COLO668 (cell line): ENCODE data around the gene MTMR10.

Experiments
- DNase-seq: peaks from one replicate; lab custom pipeline; 2025; ENCODE audit not compliant: unreplicated experiment; lab: John Stamatoyannopoulos, UW

Gene MTMR10

DNA sequence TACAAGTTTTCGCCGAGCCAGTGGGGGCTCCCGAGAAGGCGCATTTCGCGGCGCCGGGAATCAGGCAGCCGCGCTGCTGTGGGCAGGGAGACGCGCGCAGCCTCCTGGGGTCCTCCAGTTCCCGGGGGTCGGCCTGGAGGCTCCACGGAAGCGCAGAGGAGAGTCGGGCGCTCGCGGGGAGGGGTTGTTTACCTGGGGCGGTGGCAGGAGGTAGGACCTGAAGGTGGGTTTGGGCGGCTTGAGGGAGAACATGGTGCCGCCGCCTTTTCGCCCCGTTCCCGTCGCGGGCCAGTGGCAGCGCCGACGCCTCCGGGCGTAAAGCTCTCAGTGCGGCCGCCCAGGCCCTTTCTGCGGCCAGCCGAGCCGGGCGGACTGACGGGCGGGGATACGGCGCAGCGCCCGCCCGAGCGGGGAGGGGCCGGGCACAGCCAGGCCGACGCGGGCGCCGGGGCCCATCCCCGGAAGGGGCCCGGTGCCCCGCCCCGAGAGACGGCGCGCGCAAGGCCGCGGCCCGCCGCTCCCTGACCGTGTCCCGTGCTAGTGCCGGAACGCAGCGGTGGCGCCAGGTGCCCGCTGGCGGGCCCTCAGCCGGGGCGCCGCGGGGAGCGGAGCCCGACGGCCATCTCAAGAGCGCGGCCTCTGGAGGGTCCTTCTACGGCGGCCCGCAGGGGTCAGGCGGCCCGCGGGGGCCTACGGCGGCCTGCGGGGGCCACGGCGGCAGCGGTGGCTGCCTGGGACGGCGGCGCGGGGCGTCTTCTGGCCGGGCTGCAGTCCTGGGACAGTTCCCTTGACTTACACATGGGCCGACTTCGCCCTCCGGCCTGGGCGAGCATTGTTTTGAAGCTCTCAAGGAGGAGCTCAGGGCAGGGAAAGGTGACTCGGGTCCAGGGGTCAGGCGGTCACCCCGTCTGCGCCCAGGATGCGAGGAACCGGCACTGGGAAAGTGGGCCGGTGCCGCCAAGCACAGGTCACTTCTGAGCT lies at the start of gene MTMR10:
TSS of gene MTMR10 (minus strand) at position 374 of the 981 bp plus-strand sequence. CDS start at position 252, 122 bp downstream.
- DNase-seq, result peak; percentile 89

GRCh38 chr15:31040611-31041010 lies 49.2 kb upstream of the MTMR10 start:
- DNase-seq, result no peak

- no peak for DNase-seq
Observed at GRCh38 chr15:31039961-31040360, 48.5 kb upstream of the MTMR10 start.

- DNase-seq, result no peak
Observed at GRCh38 chr15:31037731-31038477, 46.5 kb upstream of the MTMR10 start.

DNA sequence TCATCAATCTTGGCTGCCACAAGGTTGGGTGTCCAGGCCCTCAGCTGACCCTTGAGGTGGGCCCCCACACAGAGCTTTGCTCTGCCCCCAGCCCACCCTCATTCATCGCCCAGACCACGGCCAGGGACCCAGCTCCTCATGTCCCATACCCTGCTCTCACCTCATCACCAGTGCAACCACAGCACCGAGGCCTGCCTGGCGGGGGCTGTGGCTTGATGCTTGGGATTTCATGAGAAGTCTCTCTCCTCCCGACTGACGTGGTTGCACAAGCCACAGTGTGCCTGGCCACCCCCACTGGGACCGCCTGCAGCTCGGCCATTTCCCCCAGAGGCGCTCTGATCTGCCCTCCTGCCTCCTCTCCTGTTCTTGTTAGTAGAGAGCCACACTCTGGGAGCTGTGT lies 45.4 kb upstream of the MTMR10 start:
- no peak for DNase-seq

DNA sequence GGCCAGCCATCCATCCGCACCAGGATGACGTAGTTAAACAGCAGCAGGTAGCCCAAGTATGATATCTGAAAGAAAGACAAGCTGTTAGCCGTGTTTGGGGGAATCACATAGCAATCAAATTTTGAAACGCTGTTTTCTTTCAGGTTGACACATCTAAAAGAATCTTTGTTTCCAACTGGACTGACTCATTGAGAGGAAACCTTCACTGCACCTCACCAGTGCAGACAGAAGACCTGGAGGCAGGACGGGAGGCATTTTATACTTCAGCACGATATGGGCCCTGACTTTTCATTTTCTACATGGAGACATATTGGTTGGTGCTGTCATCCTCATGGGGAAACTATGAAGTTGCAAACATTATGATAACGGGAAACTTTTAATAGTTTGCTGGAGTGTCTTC lies 44.2 kb upstream of the MTMR10 start:
- no peak for DNase-seq

DNA sequence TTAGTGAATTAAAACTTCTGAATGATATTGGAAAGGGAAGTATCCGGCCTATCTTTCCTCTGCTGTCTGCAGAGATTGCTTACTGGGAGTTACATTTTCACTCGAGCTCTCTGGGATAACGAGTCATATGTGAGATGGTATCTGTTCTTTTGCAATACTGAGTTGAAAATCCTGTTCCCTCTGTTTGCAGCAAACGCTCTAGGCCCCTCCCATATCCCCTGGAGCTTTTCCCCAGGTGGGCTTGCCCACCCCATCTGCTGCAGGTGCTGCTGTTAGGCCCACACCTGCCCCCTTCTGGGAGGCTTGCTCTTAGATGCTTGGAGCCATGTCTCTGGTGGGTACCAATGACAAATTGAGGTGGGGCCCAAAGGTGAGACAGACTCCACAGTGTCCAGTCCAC lies 42.7 kb upstream of the MTMR10 start:
- DNase-seq, result no peak

DNA sequence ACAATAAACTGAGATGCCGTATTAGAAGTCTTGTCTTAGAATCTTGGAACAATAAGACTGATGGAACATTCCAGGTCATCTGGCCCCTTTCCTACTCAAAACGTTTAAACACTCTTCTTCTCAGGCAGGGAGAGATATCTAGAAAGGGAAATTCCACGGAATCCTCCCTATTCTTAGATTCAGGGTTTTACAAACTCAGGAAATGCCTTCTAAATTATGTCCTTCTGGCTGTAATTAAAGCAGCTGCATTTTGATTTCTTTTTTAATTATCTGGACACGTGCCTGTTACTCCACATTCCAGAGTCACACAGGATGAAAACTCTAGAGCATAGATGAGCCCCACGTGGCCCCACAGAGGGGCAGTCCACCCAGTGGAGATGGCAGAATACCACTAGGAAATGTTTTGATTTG lies 41.5 kb upstream of the MTMR10 start:
- no peak for DNase-seq

DNA sequence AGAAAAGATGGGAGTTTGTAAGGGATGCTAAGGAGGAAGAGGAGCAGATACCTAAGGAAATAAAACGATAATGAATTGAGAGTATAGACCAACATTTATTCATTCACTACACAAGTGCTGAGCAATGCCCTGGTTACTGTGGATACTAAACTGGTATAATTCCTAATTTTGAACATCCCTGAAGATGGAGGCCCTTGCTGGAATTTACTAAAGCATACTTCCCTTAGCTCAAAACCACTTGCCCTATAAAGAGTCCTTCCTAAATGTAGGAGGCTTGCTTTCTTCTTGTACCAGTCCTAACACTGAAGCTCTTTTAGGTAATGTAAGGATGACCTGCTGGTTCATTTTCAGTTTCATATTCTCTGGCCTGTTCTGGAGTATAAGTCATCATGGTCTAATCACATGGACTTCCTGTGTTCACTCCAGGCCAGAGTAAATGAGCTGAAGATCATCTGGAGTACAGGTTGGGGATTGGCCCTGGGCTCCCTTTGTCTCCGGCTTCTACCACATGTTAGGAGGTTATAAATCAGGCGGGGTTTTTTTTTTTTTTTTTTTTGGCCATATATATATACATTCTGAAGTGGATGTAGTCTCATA lies 40.1 kb upstream of the MTMR10 start:
- DNase-seq, result no peak

DNA sequence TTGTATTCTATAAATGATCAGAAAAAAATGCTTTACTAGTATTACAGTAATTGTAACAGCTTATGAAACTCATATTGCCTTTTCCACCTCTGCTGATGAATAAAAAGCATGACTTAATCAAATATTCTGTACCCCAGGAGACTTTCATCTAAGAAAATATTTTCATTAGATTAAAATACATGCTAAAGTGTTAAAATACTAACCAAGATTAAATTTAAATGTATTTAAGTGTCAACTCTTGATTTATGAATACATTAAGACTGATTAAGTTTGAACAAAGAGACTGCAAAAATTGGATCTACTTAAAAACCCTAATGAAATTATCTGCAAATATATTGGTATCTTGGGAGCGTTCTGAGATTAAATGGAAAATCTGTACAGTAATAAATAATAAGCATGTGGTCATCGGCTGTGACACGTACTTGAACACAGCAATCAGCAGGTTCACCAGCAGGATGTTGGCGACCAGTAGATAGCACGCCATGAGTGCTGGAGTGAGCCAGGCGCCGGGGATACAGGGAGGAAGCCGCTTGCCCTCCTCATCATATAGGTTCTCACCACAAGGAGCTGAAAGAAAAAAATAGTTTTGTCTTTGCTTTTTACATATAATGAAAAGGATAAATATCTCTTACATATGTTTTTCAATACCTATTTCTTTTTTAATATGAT lies 36.6 kb upstream of the MTMR10 start:
- DNase-seq, result no peak

GRCh38 chr15:31025996-31026395 lies 34.6 kb upstream of the MTMR10 start:
- DNase-seq, result no peak

DNA sequence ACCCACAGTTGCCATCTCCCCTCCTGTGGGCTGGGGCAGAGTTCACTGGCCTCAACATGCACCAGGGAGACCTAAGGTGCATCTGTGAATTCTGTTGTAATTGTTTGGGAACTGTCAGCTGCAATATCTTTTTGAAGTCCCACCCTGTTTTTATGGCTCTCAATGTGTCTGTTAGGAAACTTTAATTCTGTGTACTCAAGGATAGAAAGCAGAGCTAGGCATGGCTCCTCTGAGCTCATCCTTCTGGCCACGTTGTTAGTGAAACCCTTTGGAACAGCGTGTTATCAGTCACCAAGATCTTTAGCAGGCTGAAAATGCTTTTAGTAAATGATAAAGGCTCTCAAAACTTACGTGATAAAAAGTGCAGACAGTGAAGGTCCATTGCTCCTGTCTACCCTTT lies 33.6 kb upstream of the MTMR10 start:
- no peak for DNase-seq

- DNase-seq, result no peak
Observed at GRCh38 chr15:31024330-31024729, 32.9 kb upstream of the MTMR10 start.

DNA sequence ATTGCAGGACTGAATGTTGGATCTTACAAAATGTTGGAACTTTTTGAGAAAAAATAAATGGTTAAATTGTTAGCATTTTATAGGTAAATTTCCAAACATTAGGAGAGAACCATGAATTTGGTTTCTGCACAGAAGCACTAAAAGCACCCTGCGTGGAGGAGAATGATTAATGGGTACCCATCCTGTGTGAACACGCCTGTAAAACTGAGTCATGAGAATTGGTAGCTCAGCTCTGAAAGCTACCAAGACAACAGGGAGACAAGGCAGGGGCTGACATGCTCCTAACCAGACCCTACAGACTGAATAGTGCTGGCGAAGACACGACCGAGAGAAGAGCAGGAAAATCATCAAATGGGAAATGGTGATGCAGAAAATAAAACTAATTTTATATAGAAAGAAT lies 32.4 kb upstream of the MTMR10 start:
- no peak for DNase-seq

- DNase-seq, result no peak
Observed at GRCh38 chr15:31021067-31021665, 29.7 kb upstream of the MTMR10 start.

DNA sequence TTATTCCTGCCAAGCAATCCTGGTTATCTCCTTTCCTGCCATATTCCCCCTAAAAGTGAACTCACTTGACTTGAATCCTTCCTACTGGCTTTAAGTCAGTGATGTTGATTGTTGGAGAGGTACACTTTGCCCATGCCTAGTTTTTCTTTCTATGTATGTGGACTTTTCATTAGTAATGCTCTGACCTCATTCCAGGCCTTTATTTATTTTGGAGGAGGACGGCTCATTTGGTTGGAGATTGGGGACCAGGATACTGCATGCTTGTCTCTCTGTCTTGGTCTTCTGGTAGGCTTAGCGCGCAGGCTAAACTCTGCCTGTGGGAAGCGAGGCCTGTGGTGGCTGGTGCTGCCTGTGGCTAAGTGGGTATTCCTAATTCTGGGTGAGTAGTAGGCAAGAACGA lies 29.1 kb upstream of the MTMR10 start:
- DNase-seq, result no peak

- DNase-seq, result no peak
Observed at GRCh38 chr15:31019986-31020385, 28.6 kb upstream of the MTMR10 start.

- no peak for DNase-seq
Observed at GRCh38 chr15:31017311-31017710, 25.9 kb upstream of the MTMR10 start.

- no peak for DNase-seq
Observed at GRCh38 chr15:31016446-31016915, 25.1 kb upstream of the MTMR10 start.

GRCh38 chr15:31014608-31014925 lies 23.1 kb upstream of the MTMR10 start:
- no peak for DNase-seq
